Choroid plexus epithelial cell (primary cell): ENCODE results near the gene ADGRF5.

Experiments
- DNase-seq: peaks from one replicate; pipeline ENCODE4 v3.0.0-alpha.2; 2010; ENCODE audit warnings: low read depth
- H3K4me3 ChIP-seq: 2 replicates; pipeline ENCODE4 v1.5.1; 2011; ENCODE audit warnings: low read depth, mild to moderate bottlenecking, control low read depth, low read length, moderate library complexity
- CTCF ChIP-seq: conservative IDR thresholded peaks from 2 replicates; pipeline ENCODE4 v1.5.1; 2011; ENCODE audit warnings: low read depth, mild to moderate bottlenecking, control low read depth, inconsistent platforms, low read length, moderate library complexity

Gene ADGRF5

GRCh38 chr6:46828939-46829338, 92.8 kb downstream of the ADGRF5 start:
- no peak for DNase-seq
- no peak overlapping the region for H3K4me3 ChIP-seq
- no peak for TF ChIP-seq CTCF

GRCh38 chr6:46821458-46821881, 100.3 kb downstream of the ADGRF5 start:
- no peak for DNase-seq
- no peak for TF ChIP-seq CTCF
- no peak overlapping the region for H3K4me3 ChIP-seq

- no peak for TF ChIP-seq CTCF
- no peak overlapping the region for H3K4me3 ChIP-seq
- DNase-seq, result peak; percentile 2
Observed at GRCh38 chr6:46819561-46819960, 102.2 kb downstream of the ADGRF5 start.

GRCh38 chr6:46816626-46817025, 105.1 kb downstream of the ADGRF5 start:
- H3K4me3 ChIP-seq, result no peak overlapping the region
- DNase-seq, result no peak

GRCh38 chr6:46815130-46815529, 106.6 kb downstream of the ADGRF5 start:
- no peak for DNase-seq
- no peak for TF ChIP-seq CTCF
- H3K4me3 ChIP-seq, result no peak overlapping the region

More at GRCh38 chr6:46816626-46817025, 105.1 kb downstream of the ADGRF5 start:
- no peak for TF ChIP-seq CTCF

GRCh38 chr6:46808806-46809205, 112.9 kb downstream of the ADGRF5 start:
- DNase-seq, result no peak
- H3K4me3 ChIP-seq, result no peak overlapping the region
- no peak for TF ChIP-seq CTCF
